Subcutaneous abdominal adipose tissue (tissue), 5 donors: Measurements from ENCODE around the gene DHRS13.
"Not testable (repeated sequence)": the region's sequence is repeated elsewhere in the genome, so short reads cannot be mapped to it uniquely, and the experiment has no call there.

Experiments
- H3K27ac ChIP-seq: one replicate; pipeline ENCODE4 v1.7.0; 2013; ENCODE audit warnings: low read depth, mild to moderate bottlenecking, inconsistent platforms, low read length, moderate library complexity
- H3K27me3 ChIP-seq, 5 donors: one replicate each; pipeline ENCODE4 v1.7.0; 2013; ENCODE audit warnings: low read length in 5 of 5, inconsistent platforms in 1 of 5; ENCODE audit not compliant: control insufficient read depth in 5 of 5, insufficient read depth in 4 of 5
- H3K36me3 ChIP-seq, 5 donors: one replicate each; pipeline ENCODE4 v1.7.0; 2013; ENCODE audit warnings: low read length in 5 of 5; ENCODE audit not compliant: control insufficient read depth in 5 of 5, insufficient read depth in 5 of 5
- H3K4me1 ChIP-seq, 5 donors: one replicate each; pipeline ENCODE4 v1.7.0; 2013; ENCODE audit warnings: low read length in 5 of 5, mild to moderate bottlenecking in 3 of 5, moderate library complexity in 1 of 5; ENCODE audit not compliant: control insufficient read depth in 5 of 5, insufficient read depth in 5 of 5
- H3K4me3 ChIP-seq, 5 donors: one replicate each; pipeline ENCODE4 v1.7.0; 2013; ENCODE audit warnings: low read length in 5 of 5, low read depth in 1 of 5
- H3K9ac ChIP-seq, 5 donors: one replicate each; pipeline ENCODE4 v1.7.0; 2013; ENCODE audit warnings: low read length in 5 of 5, mild to moderate bottlenecking in 4 of 5, moderate library complexity in 3 of 5
- H3K9me3 ChIP-seq, 5 donors: one replicate each; pipeline ENCODE4 v1.7.0; 2013; ENCODE audit warnings: low read length in 5 of 5; ENCODE audit not compliant: control insufficient read depth in 5 of 5
- donor health status: healthy.
- donor health status: healthy.
- donor health status: healthy.
- donor health status: healthy.
- donor health status: healthy.

Gene DHRS13

GRCh38 chr17:28935744-28936460, 33.0 kb upstream of the DHRS13 start:
- Histone ChIP-seq H3K4me3 (no peak overlapping the region), H3K27me3 (no peaks in the 10 kb centered on the region), H3K36me3 (peaks cover 0 to 3% (median 0%) of the 10 kb centered on the region in 5 donors), H3K9ac (peak overlapping the region in 1 of 5 donors; percentile 44), H3K4me1 (peaks cover 4 to 49% (median 43%) of the 10 kb centered on the region in 5 donors), H3K9me3 (no peaks in the 10 kb centered on the region), H3K27ac (no peak overlapping the region)

DNA sequence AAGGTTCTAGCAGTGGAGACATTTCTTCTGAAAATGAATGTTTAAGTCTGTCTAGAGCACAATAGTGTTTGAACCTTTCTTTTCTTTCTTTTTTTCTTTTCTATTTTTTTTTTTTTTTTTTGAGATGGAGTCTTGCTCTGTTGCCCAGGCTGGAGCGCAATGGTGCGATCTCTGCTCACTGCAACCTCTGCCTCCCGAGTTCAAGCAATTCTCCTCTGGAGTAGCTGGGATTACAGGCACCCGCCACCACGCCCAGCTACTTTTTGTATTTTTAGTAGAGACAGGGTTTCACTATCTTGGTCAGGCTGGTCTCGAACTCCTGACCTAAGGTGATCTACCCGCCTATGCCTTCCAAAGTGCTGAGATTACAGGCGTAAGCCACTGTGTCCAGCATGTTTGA, 31.6 kb upstream of the DHRS13 start:
- not testable (repeated sequence) for H3K9me3 ChIP-seq, H3K36me3 ChIP-seq, H3K27ac ChIP-seq, H3K27me3 ChIP-seq, H3K4me3 ChIP-seq
- peaks cover 0 to 39% (median 32%) of the 10 kb centered on the region in 5 donors for H3K4me1 ChIP-seq
- H3K9ac ChIP-seq: peak overlapping the region in 1 of 5 donors; percentile 0

GRCh38 chr17:28929787-28930186, 26.9 kb upstream of the DHRS13 start:
- Histone ChIP-seq H3K4me1 (peaks cover 0 to 22% (median 0%) of the 10 kb centered on the region in 5 donors), H3K36me3 (peaks cover 0 to 12% (median 8%) of the 10 kb centered on the region in 5 donors), H3K27ac (no peak overlapping the region), H3K27me3 (no peaks in the 10 kb centered on the region), H3K4me3 (no peak overlapping the region), H3K9ac (peak overlapping the region in 1 of 5 donors; percentile 16), H3K9me3 (no peaks in the 10 kb centered on the region)

- peaks cover 0 to 21% (median 16%) of the 10 kb centered on the region in 5 donors for H3K36me3 ChIP-seq
- no peak overlapping the region for H3K27ac ChIP-seq
- H3K27me3 ChIP-seq: no peaks in the 10 kb centered on the region
- no peaks in the 10 kb centered on the region for H3K9me3 ChIP-seq
- H3K4me3 ChIP-seq: no peak overlapping the region
- peaks cover 0 to 22% (median 0%) of the 10 kb centered on the region in 5 donors for H3K4me1 ChIP-seq
- H3K9ac ChIP-seq: no peak overlapping the region
Measured at GRCh38 chr17:28928061-28928460, 25.2 kb upstream of the DHRS13 start.

DNA sequence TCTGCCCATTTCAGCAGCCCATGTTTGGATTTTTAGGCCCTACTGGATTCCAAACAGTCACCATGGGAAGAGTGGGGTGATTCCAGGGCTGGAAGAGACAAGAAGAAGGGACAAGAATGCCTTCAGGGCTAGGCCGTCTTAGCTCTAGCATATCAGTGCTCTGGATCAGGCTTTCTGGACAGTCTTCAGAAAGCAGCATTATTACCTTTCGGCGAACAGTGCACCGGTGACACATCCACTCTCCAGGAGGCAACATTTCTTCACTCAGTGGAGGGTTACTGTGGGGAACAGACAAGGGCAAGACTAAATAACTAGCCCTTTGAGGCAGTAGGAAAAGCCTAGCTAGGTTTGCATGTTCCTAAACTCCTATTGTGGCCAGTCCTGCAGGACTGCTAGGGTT, 23.9 kb upstream of the DHRS13 start:
- peaks cover 0 to 27% (median 24%) of the 10 kb centered on the region in 5 donors for H3K36me3 ChIP-seq
- H3K27me3 ChIP-seq: no peaks in the 10 kb centered on the region
- peaks cover 0 to 22% (median 0%) of the 10 kb centered on the region in 5 donors for H3K4me1 ChIP-seq
- H3K4me3 ChIP-seq: no peak overlapping the region
- H3K9me3 ChIP-seq: no peaks in the 10 kb centered on the region
- H3K9ac ChIP-seq: no peak overlapping the region
- H3K27ac ChIP-seq: no peak overlapping the region

DNA sequence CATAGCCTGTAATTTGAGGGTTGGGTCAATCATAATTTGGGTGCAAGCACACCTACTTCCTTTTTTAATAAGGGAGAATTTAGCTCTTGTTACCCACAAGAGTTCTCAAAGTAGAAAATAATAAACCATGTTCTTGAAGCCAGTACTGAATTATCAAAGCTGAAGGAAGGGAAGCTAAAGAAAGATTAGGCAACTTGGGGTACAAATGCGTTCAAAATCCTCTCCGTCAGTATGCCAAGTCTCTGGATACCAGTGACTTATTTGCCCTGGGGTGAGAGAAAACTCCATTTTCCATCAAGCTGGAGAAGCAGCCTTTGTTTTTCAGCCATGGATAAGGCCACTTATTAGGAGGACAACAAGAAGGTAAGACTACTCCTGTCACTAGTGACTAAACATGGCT, 23.5 kb upstream of the DHRS13 start:
- Histone ChIP-seq H3K4me1 (peaks cover 0 to 22% (median 0%) of the 10 kb centered on the region in 5 donors), H3K9ac (no peak overlapping the region), H3K4me3 (no peak overlapping the region), H3K36me3 (peaks cover 3 to 31% (median 28%) of the 10 kb centered on the region in 5 donors), H3K27ac (no peak overlapping the region), H3K27me3 (no peaks in the 10 kb centered on the region), H3K9me3 (no peaks in the 10 kb centered on the region)

DNA sequence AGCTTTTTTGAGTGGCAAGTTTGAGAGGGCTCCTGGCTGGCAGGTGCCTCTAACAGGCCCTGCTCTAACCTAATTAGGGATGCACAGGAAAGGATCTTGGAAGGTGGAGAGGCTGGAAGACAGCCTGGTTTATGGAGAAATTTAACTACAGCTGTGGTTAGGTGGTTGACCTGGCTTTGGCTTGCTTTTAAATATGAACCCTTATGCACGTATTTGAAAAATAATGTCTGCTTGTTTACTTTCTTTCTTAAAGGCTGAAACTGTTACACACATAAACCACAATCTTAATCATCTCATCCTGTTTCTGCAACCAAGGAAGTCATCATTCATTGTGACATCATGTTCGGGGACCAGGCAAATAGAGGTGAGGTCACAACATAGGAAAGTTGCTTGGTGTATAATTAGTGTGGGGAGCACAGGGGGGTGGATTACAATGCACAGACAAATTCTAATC, 23.1 kb upstream of the DHRS13 start:
- no peaks in the 10 kb centered on the region for H3K27me3 ChIP-seq
- no peak overlapping the region for H3K27ac ChIP-seq
- H3K4me3 ChIP-seq: no peak overlapping the region
- H3K4me1 ChIP-seq: peaks cover 0 to 22% (median 0%) of the 10 kb centered on the region in 5 donors
- no peaks in the 10 kb centered on the region for H3K9me3 ChIP-seq
- H3K9ac ChIP-seq: peak overlapping the region in 1 of 5 donors; percentile 18
- H3K36me3 ChIP-seq: peaks cover 4 to 36% (median 33%) of the 10 kb centered on the region in 5 donors

GRCh38 chr17:28920201-28920600, 17.3 kb upstream of the DHRS13 start:
- H3K27ac ChIP-seq: no peak overlapping the region
- peaks cover 33 to 82% (median 73%) of the 10 kb centered on the region in 5 donors for H3K36me3 ChIP-seq
- no peak overlapping the region for H3K9ac ChIP-seq
- H3K9me3 ChIP-seq: no peaks in the 10 kb centered on the region
- H3K4me3 ChIP-seq: no peak overlapping the region
- peaks cover 0 to 11% (median 7%) of the 10 kb centered on the region in 5 donors for H3K4me1 ChIP-seq
- no peaks in the 10 kb centered on the region for H3K27me3 ChIP-seq

DNA sequence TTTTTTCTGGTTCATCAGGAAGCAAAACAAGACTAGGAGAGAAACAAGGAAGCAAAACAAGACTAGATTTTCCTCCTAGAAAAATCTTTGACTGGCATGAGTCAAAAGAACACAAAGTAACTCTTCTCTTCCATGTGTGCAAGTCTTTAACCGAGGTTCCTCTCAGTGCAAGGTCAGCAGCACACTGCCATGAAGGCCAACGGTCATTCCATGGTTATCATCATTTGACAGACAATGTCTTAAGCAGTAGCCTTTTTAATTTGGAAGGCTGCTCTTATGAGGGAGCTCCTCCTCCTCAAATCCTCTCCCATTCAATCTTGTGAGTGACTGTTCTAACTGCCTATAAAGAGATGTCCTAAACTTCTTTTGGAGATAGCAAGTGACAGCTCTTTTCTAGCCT, 15.4 kb upstream of the DHRS13 start:
- no peaks in the 10 kb centered on the region for H3K27me3 ChIP-seq
- peaks cover 43 to 85% (median 78%) of the 10 kb centered on the region in 5 donors for H3K36me3 ChIP-seq
- H3K9me3 ChIP-seq: no peaks in the 10 kb centered on the region
- H3K9ac ChIP-seq: no peak overlapping the region
- peaks cover 0 to 11% (median 7%) of the 10 kb centered on the region in 5 donors for H3K4me1 ChIP-seq
- no peak overlapping the region for H3K27ac ChIP-seq
- H3K4me3 ChIP-seq: no peak overlapping the region

GRCh38 chr17:28917465-28917864, 14.6 kb upstream of the DHRS13 start:
- Histone ChIP-seq H3K27me3 (no peaks in the 10 kb centered on the region), H3K27ac (no peak overlapping the region), H3K4me3 (no peak overlapping the region), H3K9ac (peak overlapping the region in 1 of 5 donors; percentile 18), H3K4me1 (peaks cover 0 to 18% (median 7%) of the 10 kb centered on the region in 5 donors), H3K36me3 (peaks cover 43 to 89% (median 81%) of the 10 kb centered on the region in 5 donors), H3K9me3 (no peaks in the 10 kb centered on the region)
